MV-4-11 (cell line): ENCODE results near the gene TNNC2.
A peak's percentile ranks its signal among the peaks of the same experiment; 100 is the strongest.
"Not testable (repeated sequence)": the region's sequence is repeated elsewhere in the genome, so short reads cannot be mapped to it uniquely, and the experiment has no call there.

ENCODE experiments used
- DNase-seq: peaks from one replicate; lab custom pipeline; 2025; lab: John Stamatoyannopoulos, UW

The TNNC2 gene

GRCh38 chr20:45848969-45849582 is 22.0 kb upstream of the TNNC2 start:
- DNase-seq: no peak

- DNase-seq: no peak
These were observed 21.3 kb upstream of the TNNC2 start for GRCh38 chr20:45848421-45848820.

- no peak for DNase-seq
These were observed 18.3 kb upstream of the TNNC2 start for GRCh38 chr20:45845452-45845851.

- DNase-seq: no peak
These were observed 16.4 kb upstream of the TNNC2 start for GRCh38 chr20:45843506-45843905.

- peak; percentile 88 for DNase-seq
These were observed 15.2 kb upstream of the TNNC2 start for GRCh38 chr20:45842169-45842812.

GRCh38 chr20:45841407-45842129 is 14.5 kb upstream of the TNNC2 start:
- DNase-seq: no peak

GRCh38 chr20:45840700-45841198 is 13.6 kb upstream of the TNNC2 start:
- no peak for DNase-seq

GRCh38 chr20:45836841-45837240 is 9.7 kb upstream of the TNNC2 start:
- no peak for DNase-seq

GRCh38 chr20:45835825-45836224 is 8.7 kb upstream of the TNNC2 start:
- DNase-seq: no peak

- peak; percentile 80 for DNase-seq
These were observed 8.2 kb upstream of the TNNC2 start for GRCh38 chr20:45835329-45835765.

GRCh38 chr20:45834797-45835161 is 7.7 kb upstream of the TNNC2 start:
- DNase-seq: no peak

GRCh38 chr20:45833883-45834796 is 7.0 kb upstream of the TNNC2 start:
- no peak for DNase-seq

- peak; percentile 80 for DNase-seq
These were observed 6.1 kb upstream of the TNNC2 start, which contains the start of gene SNX21 for GRCh38 chr20:45833030-45833882. Gene SNX21, plus strand, starts transcription at chr20:45833799. Its CDS starts 121 bp downstream, at chr20:45833920.

GRCh38 chr20:45832619-45833018 is 5.5 kb upstream of the TNNC2 start:
- no peak for DNase-seq

GRCh38 chr20:45829673-45830106 is 2.6 kb upstream of the TNNC2 start:
- not testable (repeated sequence) for DNase-seq

- no peak for DNase-seq
These were observed 1.5 kb upstream of the TNNC2 start for GRCh38 chr20:45828589-45828988.

GRCh38 chr20:45827712-45828111 is 600 bp upstream of the TNNC2 start:
- DNase-seq: no peak

GRCh38 chr20:45826381-45827019 is 612 bp downstream of the TNNC2 start:
- DNase-seq: no peak

- no peak for DNase-seq
These were observed 2.9 kb downstream of the TNNC2 start for GRCh38 chr20:45823949-45824835.
